Caco-2 (cell line): ENCODE results near the gene ZNF593OS. TPM values are rescaled to one million over a fixed set of nuclear protein-coding genes. Genes with fewer than 3 reads are reported as not detected.
A peak's percentile ranks its signal among the peaks of the same experiment; 100 is the strongest.

Experiments
- BruUV-seq: library from RNA; stranded (reverse); fragments of 400-500 nt; replicated peaks from 2 replicates; lab custom pipeline; 2021; lab: Mats Ljungman, UMichigan
- CTCF ChIA-PET: fragments of 300-600 bp; sonication (Branson Sonifier 250); formaldehyde crosslinking; loops from one replicate; lab custom pipeline; 2022; ENCODE audit warnings: antibody characterized with exemption; lab: Charles Lee
- POLR2A ChIA-PET: fragments of 300-600 bp; sonication (Branson Sonifier 250); formaldehyde crosslinking; loops from one replicate; lab custom pipeline; 2022; ENCODE audit warnings: antibody characterized with exemption; lab: Charles Lee
- DNase-seq, 2 experiments: peaks; one replicate each; pipeline versions ENCODE4 v3.0.0 to v3.0.0-alpha.2; 2020 to 2022
- H3K27me3 ChIP-seq: replicated peaks from 2 replicates; pipeline ENCODE4 v1.6.0; 2011; ENCODE audit warnings: low read length; ENCODE audit not compliant: control insufficient read depth, insufficient read depth
- H3K36me3 ChIP-seq: 2 replicates; pipeline ENCODE4 v1.5.1; 2011; ENCODE audit warnings: low read length; ENCODE audit not compliant: control insufficient read depth, insufficient read depth
- H3K4me1 ChIP-seq: fragments of 250-450 bp; sonication (Bioruptor Pico); 2 replicates; pipeline ENCODE4 v1.5.1; 2020; ENCODE audit warnings: mild to moderate bottlenecking
- H3K4me3 ChIP-seq: 2 replicates; pipeline ENCODE4 v1.5.1; 2011; ENCODE audit warnings: low read depth, mild to moderate bottlenecking, control low read depth, low read length
- H3K9me3 ChIP-seq: fragments of 250-450 bp; sonication (Bioruptor Pico); 2 replicates; pipeline ENCODE4 v1.5.1; 2020; ENCODE audit warnings: mild to moderate bottlenecking, moderate library complexity
- H3K27ac Mint-ChIP-seq: one replicate; pipeline ENCODE4 v1.8.0; 2022; ENCODE audit warnings: mixed read lengths; ENCODE audit not compliant: unreplicated experiment
- H3K27me3 Mint-ChIP-seq: one replicate; pipeline ENCODE4 v1.8.0; 2022; ENCODE audit warnings: mixed read lengths; ENCODE audit not compliant: insufficient read depth, unreplicated experiment
- H3K36me3 Mint-ChIP-seq: one replicate; pipeline ENCODE4 v1.8.0; 2022; ENCODE audit warnings: mild to moderate bottlenecking, mixed read lengths; ENCODE audit not compliant: insufficient read depth, unreplicated experiment
- H3K4me1 Mint-ChIP-seq: one replicate; pipeline ENCODE4 v1.8.0; 2022; ENCODE audit warnings: low read depth, mixed read lengths; ENCODE audit not compliant: unreplicated experiment
- H3K4me3 Mint-ChIP-seq: one replicate; pipeline ENCODE4 v1.8.0; 2022; ENCODE audit warnings: mild to moderate bottlenecking, moderate library complexity, mixed read lengths; ENCODE audit not compliant: unreplicated experiment
- H3K9me3 Mint-ChIP-seq: one replicate; pipeline ENCODE4 v1.8.0; 2022; ENCODE audit warnings: mixed read lengths; ENCODE audit not compliant: unreplicated experiment
- intact Hi-C: fragments of 100-400 bp; cut with micrococcal nuclease; formaldehyde crosslinking; loops from one replicate; pipeline ENCODE4 v1.10.0; 2022; ENCODE audit not compliant: unreplicated experiment
- total RNA-seq: library from RNA; stranded (reverse); gene quantifications from 2 replicates; pipeline ENCODE4 v1.2.3, GENCODE V29; 2022
- TF ChIP-seq, protein P1 (sequence below), 2 experiments: fragments of 200-600 bp in 1 of 2; IDR thresholded peaks; 1 replicate in 1 of 2; 2 replicates in 1 of 2; pipeline versions ENCODE4 v1.5.1 to v1.8.0; 2011 to 2022; ENCODE audit warnings: antibody characterized with exemption in 1 of 2, control low read depth in 1 of 2, inconsistent platforms in 1 of 2, low read depth in 1 of 2, low read length in 1 of 2, mild to moderate bottlenecking in 1 of 2, moderate library complexity in 1 of 2; ENCODE audit not compliant: insufficient read depth in 1 of 2, severe bottlenecking in 1 of 2, unreplicated experiment in 1 of 2

The ZNF593OS gene
- total RNA-seq, 1 experiment from 2014 or later: 0.45 TPM

DNA sequence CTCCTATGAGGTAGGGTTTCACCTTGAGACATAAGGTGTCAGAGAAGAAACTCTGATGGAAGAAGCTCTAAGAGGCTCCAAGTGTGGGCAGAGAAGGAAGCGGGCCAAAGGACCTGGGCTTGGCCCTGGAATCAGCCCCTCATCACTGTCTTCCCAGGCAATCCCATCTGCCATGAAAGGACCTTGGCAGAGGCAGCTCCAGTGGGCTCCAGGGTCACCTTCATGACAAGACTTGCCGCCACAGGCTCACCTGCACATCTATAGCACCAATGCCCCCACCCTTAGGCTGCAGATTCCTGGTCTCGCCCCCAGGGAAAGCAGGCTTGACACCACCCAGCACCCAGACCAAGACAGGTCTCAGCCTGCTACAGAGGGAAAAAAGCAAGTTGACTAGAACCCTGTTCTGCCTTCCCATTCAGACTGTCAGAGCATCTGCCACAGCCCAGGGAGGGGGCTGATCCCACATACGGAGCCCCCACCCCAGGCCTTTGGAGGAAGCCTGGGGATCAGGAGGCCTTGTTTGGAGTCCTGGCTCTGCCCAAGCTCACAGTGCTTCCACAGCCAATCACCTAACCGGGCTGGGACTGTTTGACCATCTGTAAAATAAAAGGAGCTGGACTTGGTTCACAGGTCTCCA, 13.2 kb downstream of the ZNF593OS start:
- H3K27me3 Mint-ChIP-seq: no peaks in the 10 kb centered on the region
- no peaks in the 10 kb centered on the region for H3K9me3 Mint-ChIP-seq
- Histone ChIP-seq H3K36me3 (no peaks in the 10 kb centered on the region), H3K9me3 (no peaks in the 10 kb centered on the region), H3K4me1 (peaks cover 23% of the 10 kb centered on the region), H3K27me3 (no peaks in the 10 kb centered on the region), H3K4me3 (no peak overlapping the region)
- POLR2A ChIA-PET: interaction anchor here (0.5 kb wide), 1 partner anchor 60 kb away, joined by 3 read pairs; no protein-coding TSS in a partner anchor
- H3K36me3 Mint-ChIP-seq: no peaks in the 10 kb centered on the region
- BruUV-seq: no TSS peak
- no peak overlapping the region for H3K27ac Mint-ChIP-seq
- CTCF ChIA-PET: interaction anchor here (1.2 to 1.6 kb wide), 2 partner anchors 11 to 13 kb away, joined by 3 to 5 read pairs; partner anchors contain the start of gene ZNF593
- no peak overlapping the region for H3K4me3 Mint-ChIP-seq
- no peak for DNase-seq
- peaks cover 8% of the 10 kb centered on the region for H3K4me1 Mint-ChIP-seq
- intact Hi-C loops: no loop called here
- TF ChIP-seq, protein P1, sequence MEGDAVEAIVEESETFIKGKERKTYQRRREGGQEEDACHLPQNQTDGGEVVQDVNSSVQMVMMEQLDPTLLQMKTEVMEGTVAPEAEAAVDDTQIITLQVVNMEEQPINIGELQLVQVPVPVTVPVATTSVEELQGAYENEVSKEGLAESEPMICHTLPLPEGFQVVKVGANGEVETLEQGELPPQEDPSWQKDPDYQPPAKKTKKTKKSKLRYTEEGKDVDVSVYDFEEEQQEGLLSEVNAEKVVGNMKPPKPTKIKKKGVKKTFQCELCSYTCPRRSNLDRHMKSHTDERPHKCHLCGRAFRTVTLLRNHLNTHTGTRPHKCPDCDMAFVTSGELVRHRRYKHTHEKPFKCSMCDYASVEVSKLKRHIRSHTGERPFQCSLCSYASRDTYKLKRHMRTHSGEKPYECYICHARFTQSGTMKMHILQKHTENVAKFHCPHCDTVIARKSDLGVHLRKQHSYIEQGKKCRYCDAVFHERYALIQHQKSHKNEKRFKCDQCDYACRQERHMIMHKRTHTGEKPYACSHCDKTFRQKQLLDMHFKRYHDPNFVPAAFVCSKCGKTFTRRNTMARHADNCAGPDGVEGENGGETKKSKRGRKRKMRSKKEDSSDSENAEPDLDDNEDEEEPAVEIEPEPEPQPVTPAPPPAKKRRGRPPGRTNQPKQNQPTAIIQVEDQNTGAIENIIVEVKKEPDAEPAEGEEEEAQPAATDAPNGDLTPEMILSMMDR (IDR thresholded peaks at IDR 0.05; ENCODE audit: insufficient read depth in 1 of 2, low read depth in 1 of 2, low read length in 1 of 2, severe bottlenecking in 1 of 2, unreplicated experiment in 1 of 2): no peak

DNA sequence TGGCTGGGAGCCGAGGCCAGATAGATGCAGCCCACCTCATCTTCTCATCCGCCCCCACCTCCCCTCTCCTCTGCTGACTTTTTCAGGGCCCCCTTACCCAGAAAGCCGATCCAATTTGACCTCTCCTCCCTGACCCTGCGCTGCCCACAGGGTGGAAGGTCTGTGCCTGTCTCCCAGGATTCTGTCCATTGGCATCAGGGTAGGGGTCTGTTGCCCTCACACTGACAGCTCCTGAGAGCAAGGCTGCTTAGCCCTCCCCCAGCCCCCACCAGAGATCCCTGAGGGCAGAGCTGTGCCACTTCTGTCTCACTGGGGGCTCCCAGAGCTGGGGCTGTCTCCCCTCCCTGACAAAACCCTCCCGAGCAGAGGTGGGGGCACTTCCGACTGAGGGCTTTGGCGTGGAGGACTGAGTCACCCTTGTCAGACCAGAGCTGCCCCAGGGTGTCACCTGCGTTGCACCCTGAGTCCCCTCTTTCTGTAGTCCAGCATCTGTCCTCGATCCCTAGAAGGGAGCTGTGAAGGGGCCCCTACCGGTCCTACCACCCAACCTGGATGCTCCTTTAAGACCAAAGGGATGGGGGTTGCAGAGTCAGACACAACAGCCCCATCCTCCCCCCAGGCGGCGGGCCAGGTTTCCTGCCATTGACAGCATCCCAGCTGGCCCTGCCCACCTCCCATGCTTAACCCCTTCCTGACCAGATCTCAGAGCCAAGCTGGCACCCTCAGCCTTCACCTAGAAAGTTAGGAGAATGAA, 15.2 kb downstream of the ZNF593OS start:
- ChIA-PET POLR2A (no interaction called here), CTCF (interaction anchor here (0.8 to 0.9 kb wide), 2 partner anchors 11 to 77 kb away, joined by 3 read pairs; partner anchors contain the start of gene CEP85)
- no peak overlapping the region for H3K4me3 Mint-ChIP-seq
- H3K4me3 ChIP-seq: no peak overlapping the region
- intact Hi-C loops: no loop called here
- DNase-seq: peak in 1 of 2 experiments; percentile 45
- peaks cover 23% of the 10 kb centered on the region for H3K4me1 ChIP-seq
- TF ChIP-seq, protein P1 (IDR thresholded peaks at IDR 0.05; ENCODE audit: insufficient read depth in 1 of 2, low read depth in 1 of 2, low read length in 1 of 2, severe bottlenecking in 1 of 2, unreplicated experiment in 1 of 2): no peak
- H3K27me3 Mint-ChIP-seq: no peaks in the 10 kb centered on the region
- no peaks in the 10 kb centered on the region for H3K36me3 Mint-ChIP-seq
- no peaks in the 10 kb centered on the region for H3K27me3 ChIP-seq
- no peaks in the 10 kb centered on the region for H3K36me3 ChIP-seq
- H3K27ac Mint-ChIP-seq: no peak overlapping the region
- no peaks in the 10 kb centered on the region for H3K9me3 Mint-ChIP-seq
- BruUV-seq: no TSS peak
- no peaks in the 10 kb centered on the region for H3K9me3 ChIP-seq
- H3K4me1 Mint-ChIP-seq: peaks cover 8% of the 10 kb centered on the region

DNA sequence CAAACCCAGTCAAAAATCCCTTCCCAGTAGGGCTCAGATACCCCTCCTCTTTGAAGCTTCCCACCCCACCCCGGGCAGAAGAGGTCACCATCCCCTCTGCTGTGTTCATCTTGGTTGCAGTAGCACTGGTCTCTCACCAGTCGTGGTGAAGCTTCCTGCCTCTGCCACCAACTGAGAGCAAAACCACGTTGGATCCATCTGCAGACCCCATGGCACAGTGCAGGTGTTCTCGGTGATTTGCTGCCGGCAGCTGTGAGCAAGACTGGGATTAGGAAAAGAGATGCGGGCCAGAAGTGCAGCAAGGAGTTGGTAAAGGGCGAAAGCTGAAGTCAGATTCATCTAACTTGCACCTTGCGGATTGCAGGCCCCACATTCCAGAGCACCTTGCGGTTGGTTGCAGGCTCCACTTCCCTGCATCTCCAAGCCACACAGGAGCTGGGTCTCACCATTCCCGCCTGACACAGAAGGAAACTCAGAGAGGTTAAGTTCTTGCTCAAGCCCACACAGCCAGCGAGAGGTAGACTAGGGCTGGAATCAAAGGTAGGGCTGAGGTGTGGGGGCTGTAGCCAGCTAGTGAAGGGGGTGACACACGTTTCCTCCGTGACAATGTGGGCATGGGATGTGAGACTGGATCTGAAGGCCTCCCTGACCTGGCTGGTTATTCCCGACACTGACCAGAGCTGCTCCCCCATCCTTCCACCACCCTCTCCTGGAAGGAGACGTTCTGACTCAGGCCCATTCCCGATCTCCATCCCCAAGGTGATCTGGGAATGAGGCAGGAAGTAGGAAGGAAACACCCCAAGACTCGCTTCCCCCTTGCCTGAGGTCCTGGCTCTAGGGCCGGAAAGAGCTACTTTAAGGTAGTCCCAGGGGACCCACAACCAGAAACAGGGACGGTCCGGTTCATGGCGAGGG, 16.0 kb downstream of the ZNF593OS start:
- ChIA-PET CTCF (interaction anchor here (0.8 to 0.9 kb wide), 2 partner anchors 11 to 78 kb away, joined by 3 read pairs; partner anchors contain the start of gene CEP85), POLR2A (no interaction called here)
- TF ChIP-seq, protein P1 (IDR thresholded peaks at IDR 0.05; ENCODE audit: insufficient read depth in 1 of 2, low read depth in 1 of 2, low read length in 1 of 2, severe bottlenecking in 1 of 2, unreplicated experiment in 1 of 2): no peak
- Histone ChIP-seq H3K9me3 (no peaks in the 10 kb centered on the region), H3K36me3 (no peaks in the 10 kb centered on the region), H3K27me3 (no peaks in the 10 kb centered on the region), H3K4me3 (no peak overlapping the region), H3K4me1 (peaks cover 20% of the 10 kb centered on the region)
- H3K4me1 Mint-ChIP-seq: peaks cover 8% of the 10 kb centered on the region
- BruUV-seq: no TSS peak
- no peak for DNase-seq
- intact Hi-C loops: no loop called here
- H3K27me3 Mint-ChIP-seq: no peaks in the 10 kb centered on the region
- no peaks in the 10 kb centered on the region for H3K9me3 Mint-ChIP-seq
- no peak overlapping the region for H3K27ac Mint-ChIP-seq
- no peak overlapping the region for H3K4me3 Mint-ChIP-seq
- no peaks in the 10 kb centered on the region for H3K36me3 Mint-ChIP-seq
